ENCODE data around the gene ZBTB4.

The ZBTB4 gene

DNA sequence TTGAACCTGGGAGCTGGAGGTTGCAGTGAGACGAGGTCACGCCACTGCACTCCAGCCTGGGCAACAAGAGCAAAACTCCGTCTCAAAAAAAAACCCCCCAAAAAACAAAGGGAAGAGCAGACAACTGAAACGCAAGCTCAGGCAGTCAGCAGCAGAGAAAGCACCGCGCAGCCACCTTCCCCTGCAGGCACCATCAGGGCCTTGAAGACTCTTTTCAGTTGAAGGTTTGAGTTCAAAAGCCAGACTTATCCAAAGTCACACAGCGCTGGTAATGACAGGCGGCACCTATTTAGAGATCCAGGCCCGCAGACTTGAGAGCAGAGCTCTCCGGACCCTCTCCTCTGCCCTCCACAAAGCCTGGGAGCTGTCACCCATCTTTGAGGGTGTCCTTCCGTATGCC lies 11.1 kb downstream of the ZBTB4 start:
- DNase-seq, result no peak

DNA sequence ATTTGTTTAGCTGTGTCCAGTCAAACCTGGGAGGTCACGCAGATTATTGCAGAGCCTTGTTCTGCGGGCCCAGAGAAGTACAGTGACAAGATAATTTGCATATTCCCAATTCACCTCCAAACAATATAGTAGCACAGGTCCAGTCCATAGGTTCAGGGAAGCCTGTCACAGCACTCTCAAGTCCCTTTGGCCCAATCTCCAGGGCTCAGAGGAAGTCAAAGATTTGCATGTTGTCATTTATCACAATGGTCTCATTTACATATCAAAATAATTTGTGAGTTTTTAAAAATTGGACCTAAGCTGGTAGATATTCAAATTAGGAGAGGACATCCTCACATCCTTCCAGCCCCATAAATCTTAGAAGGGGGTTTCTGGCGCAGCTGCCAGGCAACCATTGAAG lies 11.9 kb downstream of the ZBTB4 start:
- DNase-seq, result no peak

DNA sequence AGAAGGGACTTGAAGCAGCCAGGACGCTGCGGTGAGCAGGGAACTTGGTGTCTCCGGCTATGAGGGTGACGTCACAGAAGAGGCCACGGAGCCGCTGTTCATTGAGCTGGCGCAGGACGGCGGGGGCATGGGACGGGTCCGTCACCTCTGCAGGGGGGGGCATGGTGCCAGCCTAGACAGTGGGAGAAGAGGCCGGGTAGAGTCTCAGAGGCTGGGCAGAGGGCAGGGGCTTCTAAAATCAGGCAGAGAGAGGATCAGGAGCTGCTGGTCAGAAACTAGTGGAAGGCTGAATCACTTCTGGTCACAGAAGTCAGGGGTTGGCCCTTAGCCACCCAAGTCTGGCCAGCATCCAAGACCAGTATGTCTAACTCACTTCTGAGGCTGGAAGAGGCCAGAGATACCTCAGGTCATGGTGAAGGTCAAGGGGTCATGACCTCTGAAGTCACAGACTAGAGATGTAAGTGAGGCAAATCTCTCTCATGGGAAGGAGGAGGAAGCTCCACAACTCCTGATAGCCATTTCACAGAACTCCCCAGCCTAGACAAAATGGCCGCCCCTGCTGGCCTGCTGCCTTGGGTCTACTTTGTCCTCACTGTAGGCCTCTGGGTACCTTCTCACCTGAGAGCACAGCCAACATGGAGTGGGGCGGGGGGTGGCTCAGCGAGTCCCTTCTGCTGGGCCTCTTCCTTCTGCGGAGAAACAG lies 12.6 kb downstream of the ZBTB4 start:
- DNase-seq, result no peak

DNA sequence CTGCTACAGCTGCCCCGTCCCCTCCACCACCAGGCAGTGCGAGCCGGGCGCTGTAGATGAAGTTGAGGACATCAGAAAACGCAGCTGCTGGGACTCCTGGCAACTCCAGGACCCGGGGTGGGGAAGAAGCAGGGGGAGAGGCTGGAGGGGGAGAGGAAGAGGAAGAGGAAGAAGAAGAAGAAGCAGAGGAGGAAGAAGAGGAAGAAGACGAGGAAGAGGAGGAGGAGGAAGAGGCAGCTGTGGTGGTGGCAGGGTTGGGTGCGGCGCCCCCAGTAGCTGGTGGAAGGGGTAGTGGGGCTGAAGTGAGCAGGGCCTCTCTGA lies 13.2 kb downstream of the ZBTB4 start:
- DNase-seq, result no peak

DNA sequence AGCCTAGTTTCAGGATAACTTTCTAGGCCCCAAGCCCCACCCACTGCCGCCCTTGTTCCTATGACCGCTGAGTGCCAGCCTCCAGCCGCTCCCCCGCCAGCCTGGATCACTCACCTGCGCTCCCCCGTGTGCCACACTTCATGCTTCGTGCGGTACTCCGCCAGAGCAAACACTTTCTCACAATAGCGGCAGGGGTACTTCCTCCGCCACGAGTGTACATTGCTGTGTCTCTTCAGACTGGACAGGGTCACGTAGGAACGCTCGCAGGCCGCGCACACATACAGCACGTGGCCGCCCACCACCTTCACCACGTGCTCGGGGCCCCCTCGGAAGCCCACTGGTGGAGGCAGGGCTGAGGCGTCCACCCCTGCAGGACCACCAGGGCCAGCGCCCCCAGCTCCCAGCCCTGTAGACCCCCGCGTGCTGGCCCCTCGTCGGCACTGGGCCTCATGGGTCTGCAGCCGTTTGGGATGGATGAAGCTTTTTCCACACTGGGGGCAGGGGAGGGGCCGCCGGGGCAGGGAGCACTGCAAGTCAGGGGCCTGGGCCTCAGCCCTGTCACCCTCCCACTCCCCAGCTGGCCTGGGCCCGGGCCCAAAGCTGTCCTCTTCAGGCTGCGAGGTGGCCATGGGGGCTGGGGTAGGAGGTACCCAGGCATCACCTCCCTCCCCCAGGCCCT lies 13.7 kb downstream of the ZBTB4 start:
- no peak for DNase-seq

DNA sequence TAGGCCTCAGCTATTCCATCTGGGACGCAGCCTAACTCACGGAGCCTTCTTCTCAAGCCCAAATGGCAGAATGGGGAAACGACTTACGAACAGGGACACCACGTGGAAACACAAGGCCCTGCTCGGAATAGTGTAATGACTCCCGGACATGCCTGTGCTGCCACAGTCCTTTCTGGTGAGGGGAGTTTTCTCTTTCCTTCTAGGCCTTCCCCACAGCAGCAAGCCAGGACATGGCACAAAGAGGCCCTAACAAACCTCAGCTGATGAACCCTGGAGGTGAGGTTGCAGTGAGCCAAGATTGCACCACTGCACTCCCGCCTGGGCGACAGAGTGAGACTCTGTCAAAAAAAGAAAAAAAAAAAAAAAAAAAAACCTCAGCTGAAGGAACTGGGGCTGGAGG lies 15.3 kb downstream of the ZBTB4 start:
- no peak for DNase-seq

DNA sequence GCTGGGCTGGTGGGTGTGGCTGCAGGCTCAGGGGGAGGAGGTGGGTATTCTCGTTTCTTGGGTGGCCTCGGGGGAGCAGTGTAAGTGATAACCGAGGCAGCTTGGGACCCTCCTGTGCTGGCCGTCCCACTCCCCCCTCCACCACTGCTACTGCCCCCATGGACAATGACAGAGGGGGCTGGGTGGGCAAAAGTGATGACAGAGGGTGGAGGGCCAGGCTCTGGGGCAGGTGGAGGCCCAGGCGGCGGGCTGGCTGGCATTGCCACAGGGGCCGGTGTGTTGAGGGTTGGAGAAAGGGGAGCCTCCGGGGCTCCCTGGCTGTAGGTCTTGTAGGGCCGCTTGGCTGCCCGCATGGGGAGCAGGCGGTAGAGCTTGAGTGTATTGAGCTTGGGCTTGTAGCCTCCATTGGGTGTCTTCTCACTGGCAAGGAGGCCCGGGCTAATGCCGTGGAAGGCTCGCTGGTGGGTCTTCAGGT lies 16.0 kb downstream of the ZBTB4 start:
- DNase-seq, result no peak

DNA sequence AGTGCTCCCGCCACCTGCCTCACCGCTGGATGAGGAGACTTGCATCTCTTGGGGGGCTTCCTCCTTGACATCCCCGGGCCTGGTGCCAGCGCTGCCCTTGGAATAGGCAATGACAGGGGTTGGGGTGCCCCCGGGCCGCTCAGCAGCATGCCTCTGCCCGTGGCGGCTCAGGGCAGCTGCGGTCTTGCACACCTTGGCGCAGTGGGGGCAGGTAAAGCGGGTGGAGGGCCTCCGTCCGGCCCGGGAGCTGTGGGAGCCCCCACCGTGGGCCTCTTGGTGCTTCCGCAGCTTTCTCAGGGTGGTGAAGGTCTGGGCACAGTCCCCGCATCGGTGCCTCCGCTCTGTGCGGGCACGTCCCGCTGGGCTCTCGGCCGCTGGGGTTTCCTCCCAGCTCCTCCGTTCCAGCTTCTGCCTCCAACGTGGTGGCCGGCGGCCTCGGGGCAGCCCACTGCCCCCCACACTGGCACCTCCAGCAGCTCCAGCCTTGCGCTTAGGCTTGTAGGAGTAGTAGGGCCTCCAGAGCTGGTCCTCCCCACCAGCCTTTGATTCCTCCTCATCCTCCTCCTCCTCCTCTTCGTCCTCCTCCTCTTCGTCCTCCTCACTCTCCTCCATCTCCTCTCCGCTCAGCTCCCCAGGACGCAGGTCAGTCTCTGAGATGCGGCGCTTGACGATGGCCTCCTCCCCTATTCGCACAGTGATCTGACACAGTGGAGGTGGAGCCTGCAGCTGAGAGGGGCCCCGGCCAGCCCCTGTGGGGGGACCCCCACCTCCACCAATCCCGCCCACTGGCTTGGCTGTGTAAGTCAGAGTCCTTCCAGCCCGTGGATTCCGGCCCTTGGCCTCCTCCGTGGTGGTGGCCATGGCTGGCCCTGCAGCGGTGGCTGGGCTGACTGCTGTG lies 16.7 kb downstream of the ZBTB4 start:
- no peak for DNase-seq

DNA sequence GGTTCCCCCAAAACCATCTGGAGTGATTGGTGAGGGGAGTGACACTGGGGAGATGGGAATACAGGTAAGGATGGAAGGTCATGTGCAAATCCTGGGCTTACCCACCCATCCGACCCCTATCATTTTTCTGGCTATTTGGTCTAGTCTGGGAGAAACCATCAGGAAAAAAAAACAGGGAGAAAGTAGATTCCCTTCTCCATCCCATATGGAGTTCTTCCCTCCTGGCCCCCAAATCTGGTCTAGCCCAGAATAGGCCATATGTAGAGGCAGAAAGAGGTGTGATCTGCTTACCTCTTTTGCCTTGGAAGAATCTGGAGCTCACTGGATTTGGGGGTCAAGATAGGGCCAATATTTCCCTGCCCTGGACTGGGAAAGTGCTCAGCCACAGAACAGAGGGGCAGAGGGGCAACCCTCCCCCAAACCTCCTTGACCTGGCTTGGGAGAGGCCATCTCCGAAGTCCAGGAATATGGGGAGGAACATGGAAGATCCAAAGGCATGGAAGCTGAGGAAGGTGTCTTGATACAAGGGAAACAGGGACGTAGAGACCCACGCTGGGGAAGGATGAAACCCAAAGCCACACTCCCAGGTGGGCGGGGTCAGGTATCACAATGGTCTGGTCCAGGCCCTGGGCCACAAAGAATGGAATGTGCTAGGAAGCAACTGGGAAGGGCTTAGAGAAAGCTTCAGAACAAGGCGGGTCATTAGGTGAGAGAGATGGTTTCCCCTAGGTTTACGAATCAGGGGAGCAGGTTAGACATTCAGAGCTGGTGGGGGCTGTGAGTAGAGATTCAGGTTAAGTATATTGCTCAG lies 18.4 kb downstream of the ZBTB4 start:
- no peak for DNase-seq

DNA sequence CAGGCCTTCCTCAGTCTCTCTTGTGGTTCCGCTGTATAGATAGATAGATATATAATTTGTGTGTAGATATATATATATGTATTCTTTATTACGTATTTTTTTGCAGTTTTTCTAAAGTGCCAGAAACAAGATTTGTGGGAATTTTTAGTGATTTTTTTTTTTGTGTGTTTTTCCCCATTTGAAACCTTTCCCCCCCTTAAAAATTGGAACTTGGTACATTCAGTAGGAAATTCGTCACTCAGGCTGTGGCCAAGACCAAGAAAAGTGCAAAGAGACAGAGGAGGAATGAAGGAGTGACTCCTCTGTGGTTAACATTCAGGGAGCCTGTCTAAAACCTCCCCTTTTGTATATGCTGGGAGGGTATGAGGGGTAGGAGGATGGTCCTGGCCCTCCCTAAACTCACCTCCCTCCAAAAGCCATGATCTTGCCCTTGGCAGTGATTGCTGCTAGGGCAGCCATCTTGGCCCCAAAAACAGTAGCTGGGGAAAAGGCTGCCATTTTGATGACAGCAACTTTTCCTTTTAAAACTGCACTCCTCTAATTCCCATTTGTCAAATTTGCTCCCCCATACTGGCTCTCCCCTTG lies 19.4 kb downstream of the ZBTB4 start:
- no peak for DNase-seq

DNA sequence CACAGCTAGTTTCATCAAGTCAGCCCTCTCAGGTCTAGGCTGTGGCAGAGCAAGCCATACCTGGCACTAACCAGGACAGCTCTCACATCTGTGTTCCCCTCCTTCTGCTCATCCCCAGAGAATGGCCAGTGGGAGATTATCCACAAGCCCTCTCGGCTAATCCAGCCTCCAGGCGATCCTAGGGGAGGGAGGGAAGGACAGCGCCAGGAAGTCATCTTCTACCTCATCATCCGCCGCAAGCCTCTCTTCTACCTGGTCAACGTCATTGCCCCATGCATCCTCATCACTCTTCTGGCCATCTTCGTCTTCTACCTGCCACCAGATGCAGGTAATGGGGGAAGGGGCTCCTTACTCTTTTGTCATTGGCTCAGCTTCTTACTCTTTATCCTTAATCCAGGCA lies 31.0 kb downstream of the ZBTB4 start:
- no peak for DNase-seq

DNA sequence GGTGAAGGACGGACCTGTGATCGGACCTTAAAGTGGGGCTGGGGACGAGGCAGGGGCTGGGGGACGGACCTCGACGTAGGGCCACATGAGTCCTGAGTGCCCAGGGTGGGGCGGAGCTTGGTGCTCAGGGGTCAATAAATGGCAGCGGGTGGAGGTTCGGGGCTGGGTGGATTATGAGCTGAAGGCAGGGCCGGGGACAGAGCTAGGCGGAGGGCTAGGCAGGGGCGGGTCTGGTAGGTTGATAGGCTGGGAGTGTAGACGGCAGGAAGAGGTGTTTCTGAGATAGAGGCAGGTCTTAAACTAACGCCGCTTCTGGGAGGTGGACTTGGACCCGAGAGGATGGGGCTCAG lies 33.8 kb downstream of the ZBTB4 start:
- no peak for DNase-seq

DNA sequence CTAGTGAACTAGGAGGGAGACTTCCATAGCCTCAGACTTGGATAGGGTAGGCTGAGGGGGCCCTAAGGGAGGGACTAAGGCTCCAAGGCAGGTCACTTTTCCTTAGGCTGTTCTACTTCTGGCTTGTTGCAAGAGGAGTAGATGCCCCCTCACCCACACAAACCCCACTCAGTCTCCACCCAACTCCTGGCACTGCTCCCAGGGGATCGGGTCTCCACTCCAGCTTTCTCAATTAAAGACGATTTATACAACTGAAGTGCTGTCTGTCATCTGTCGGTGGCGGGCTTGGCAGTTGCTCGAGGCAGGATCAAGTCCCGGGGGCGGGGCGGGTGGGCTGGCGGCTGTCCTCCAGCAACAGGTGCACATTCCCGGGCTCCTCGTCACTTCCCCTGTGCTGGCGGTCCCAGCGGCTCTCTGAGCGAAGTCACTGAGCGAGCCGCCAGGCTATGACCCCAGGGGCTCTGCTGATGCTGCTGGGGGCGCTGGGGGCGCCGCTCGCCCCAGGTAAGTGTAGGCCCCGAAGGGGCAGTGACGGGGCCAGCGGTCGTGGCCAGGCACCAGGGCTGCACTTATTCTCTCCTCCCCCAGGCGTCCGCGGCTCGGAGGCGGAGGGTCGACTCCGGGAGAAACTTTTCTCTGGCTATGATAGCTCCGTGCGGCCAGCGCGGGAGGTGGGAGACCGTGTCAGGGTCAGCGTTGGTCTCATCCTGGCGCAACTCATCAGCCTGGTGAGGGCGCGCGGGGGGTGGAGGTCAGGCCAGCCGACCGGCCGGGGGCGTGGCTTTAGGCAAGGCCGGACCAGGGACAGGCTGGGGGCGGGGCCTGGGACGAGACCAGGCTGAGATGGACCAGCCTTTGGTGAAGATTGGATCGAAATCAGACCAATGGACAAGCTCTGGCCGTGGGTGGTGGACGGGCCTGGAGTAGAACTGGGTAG lies 34.5 kb downstream of the ZBTB4 start, which contains the start of gene CHRNB1:
TSS of gene CHRNB1 (plus strand) at position 380 of the 937 bp plus-strand sequence. CDS start at position 447, 67 bp downstream.
- DNase-seq, result no peak

DNA sequence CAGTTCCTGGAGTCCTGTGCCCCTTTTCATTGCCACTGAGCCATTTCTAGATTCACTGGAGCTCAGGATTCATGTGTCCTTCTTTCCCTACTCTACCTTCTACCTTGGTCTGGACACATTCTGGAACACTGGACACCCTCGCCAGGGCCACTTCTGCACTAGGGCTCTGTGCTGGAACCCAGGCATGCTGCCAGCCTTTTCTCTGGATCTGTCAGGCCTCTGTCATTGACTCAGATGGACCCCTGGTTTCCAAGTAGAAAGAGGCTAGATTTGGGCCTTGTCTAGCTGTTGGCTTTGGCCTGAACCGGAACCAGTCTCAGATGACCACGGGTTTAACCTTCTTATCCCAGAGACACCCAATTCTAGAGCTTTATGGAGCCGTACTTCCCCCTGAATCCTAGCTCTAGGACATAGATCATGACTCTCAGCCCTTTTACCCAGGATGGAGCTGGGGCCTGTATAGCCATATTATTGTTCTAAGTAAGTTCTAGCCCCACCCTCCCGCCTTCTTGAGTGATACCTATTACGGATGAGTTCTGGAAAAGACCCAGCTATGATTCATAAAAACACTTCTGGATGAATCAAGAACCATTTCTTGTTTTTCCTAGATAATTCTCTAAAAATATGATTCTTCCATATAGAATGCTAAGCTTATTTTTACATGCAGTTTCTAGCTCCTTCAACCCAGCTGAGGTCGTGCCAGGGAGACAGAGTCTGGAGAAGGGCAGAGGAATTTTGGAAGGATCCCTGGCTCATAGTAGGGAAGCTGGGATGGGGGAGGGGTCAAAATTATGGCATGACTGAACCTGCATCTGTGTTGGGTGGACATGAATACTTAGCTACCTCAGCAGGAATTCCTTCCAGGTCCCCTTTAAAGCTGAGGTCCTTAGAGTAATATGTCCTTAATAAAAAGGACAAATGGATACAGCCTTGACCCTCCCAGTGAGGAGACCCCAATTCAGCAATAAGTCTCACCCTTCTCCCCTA lies 35.6 kb downstream of the ZBTB4 start:
- no peak for DNase-seq

DNA sequence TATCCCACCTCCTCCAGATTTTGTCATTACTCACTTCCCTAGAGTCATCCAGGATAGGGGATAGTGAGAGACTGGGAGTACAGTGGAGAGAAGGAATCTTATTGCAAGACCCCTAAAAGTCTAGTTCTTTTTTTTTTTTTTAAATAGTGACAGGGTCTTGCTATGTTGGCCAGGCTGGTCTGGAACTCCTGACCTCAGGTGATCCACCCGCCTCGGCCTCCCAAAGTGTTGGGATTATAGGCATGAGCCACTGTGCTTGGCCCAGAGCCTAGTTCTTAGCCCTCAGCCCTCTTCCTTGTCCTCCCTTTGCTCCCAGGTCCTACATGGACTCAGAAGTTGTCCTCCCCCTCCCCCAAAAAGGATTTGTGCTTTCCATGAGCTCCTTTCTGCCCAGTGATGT lies 37.3 kb downstream of the ZBTB4 start:
- no peak for DNase-seq

DNA sequence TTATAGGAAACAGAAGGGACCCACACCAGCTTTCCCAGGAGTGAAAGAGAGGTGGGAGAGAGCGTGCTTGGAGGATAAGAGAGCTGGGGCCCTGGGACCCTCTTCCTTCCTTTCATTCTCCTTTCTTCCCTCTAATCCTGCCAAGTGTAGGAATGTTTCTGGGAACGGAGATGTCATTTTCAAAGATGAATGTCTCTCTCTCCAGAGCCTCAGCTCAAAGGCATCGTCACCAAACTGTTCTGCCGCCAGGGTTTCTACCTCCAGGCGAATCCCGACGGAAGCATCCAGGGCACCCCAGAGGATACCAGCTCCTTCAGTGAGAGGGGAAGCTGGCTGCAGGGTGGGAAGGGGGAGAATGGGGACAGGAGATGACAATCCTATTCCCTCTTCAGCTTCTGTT lies 38.2 kb downstream of the ZBTB4 start:
- DNase-seq, result no peak

DNA sequence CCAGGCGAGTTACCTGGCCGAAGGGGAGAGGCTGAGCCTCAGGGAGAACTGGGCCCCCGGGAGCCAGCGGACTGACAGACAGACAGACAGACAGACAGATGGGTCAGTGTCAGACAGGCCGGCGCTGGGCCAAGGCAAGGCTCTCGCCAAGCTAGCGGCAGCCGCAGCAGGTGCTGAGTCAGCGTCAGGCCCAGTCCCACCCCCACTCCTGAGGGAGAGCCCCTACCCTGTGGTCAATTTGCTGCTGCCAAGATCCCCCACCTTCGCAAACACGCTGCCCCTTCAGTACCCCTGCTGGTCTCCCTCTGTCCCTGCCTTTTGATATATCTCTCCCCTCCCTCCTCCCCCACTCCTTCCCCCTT lies 38.6 kb downstream of the ZBTB4 start:
- DNase-seq, result no peak

DNA sequence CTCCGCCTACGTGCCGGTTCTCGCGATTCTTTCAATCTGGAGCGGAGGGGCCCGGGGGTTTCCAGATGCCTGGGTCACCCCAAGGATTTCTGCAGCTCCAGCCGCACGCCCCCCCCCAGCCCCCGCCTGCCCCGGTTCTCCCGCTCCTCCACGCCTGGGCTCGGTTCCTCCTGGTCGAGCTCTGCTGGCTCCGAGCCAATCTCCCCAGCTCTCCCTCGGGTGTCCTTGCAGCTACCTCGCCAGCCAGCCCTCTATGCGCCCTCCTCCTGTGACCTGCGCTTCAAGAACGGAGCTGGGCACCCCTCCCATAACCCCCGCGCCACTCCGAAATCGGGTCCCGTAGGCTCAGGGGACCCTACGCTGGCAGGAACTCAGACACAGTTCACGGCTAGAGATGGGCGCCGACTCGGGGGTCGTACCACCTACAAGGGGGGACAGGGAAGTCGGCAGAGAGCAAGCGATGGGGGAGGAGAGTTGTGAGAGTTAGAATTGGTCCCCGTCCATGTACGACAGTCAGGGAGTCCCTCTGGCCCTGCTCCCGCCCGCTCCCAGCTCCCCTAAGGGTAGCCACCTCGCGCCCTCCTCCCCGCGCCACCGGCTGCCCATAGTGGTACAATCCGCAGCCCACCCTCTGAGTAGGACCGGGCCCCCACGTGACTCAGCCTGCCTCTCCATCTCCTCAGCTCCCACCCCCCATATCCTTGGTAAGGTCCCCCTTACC lies 39.2 kb downstream of the ZBTB4 start:
- DNase-seq, result peak; percentile 27

DNA sequence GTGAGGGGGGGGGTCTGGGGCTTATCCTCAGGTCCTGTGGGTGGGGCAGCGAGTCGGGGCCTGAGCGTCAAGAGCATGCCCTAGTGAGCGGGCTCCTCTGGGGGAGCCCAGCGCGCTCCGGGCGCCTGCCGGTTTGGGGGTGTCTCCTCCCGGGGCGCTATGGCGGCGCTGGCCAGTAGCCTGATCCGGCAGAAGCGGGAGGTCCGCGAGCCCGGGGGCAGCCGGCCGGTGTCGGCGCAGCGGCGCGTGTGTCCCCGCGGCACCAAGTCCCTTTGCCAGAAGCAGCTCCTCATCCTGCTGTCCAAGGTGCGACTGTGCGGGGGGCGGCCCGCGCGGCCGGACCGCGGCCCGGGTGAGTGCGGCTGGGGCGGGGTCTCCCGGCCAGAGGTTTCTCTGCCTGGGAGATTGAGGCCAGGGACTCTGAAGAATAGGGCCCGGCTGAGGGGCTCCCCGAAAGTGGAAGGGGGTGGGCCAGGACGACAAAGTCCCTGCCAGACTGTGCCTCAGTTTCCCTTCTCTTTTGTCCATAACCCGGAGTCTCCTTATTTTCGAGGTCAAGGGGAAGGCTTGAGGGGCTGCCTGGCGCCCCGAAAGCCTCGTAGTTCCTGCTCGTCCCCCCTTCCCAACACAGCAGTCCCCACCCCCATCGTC lies 39.8 kb downstream of the ZBTB4 start, which contains the start of gene FGF11:
TSS of gene FGF11 (plus strand) at position 51 of the 651 bp plus-strand sequence. CDS start at position 160, 109 bp downstream.
- DNase-seq, result no peak

Measured in activated CD4-positive, alpha-beta T cell treated with anti-CD3 and anti-CD28 coated beads, Interleukin-2, Interleukin-6, amounts not matched to agents 100 ng/mL and 50 ng/mL, durations not matched to agents 16 hours and 8 hours (primary cell).